WERI-Rb-1 (cell line): ENCODE measurements around the gene TNPO3.

ENCODE experiments used
- DNase-seq: peaks from one replicate; pipeline ENCODE4 v3.0.0-alpha.2; 2020
- H3K27ac ChIP-seq: fragments of 250-450 bp; sonication (Bioruptor Pico); 2 replicates; pipeline ENCODE4 v1.5.1; 2020; ENCODE audit warnings: mild to moderate bottlenecking, moderate library complexity
- H3K27me3 ChIP-seq: fragments of 250-450 bp; sonication (Bioruptor Pico); 2 replicates; pipeline ENCODE4 v1.5.1; 2021; ENCODE audit warnings: mild to moderate bottlenecking, low read depth, moderate library complexity; ENCODE audit not compliant: insufficient read depth, severe bottlenecking
- H3K36me3 ChIP-seq: fragments of 250-450 bp; sonication (Bioruptor Pico); 2 replicates; pipeline ENCODE4 v1.5.1; 2020; ENCODE audit warnings: mild to moderate bottlenecking, moderate library complexity
- H3K4me3 ChIP-seq: 2 replicates; pipeline ENCODE4 v1.5.1; 2011; ENCODE audit warnings: low read depth, mild to moderate bottlenecking, control low read depth, low read length
- H3K9me3 ChIP-seq: fragments of 250-450 bp; sonication (Bioruptor Pico); 2 replicates; pipeline ENCODE4 v1.5.1; 2021; ENCODE audit warnings: mild to moderate bottlenecking, moderate library complexity; ENCODE audit not compliant: severe bottlenecking
- CTCF ChIP-seq: IDR thresholded peaks from 2 replicates; pipeline ENCODE4 v1.5.1; 2011; ENCODE audit warnings: low read depth, mild to moderate bottlenecking, control low read depth, inconsistent platforms, low read length

The TNPO3 gene

GRCh38 chr7:128931190-128931798 is 123.6 kb downstream of the TNPO3 start:
- Histone ChIP-seq H3K9me3 (no peaks in the 10 kb centered on the region), H3K36me3 (no peaks in the 10 kb centered on the region), H3K27me3 (no peaks in the 10 kb centered on the region), H3K4me3 (no peak overlapping the region), H3K27ac (no peak overlapping the region)
- TF ChIP-seq CTCF, result no peak
- DNase-seq, result no peak

- H3K27me3 ChIP-seq, result no peaks in the 10 kb centered on the region
- no peak for TF ChIP-seq CTCF
- no peaks in the 10 kb centered on the region for H3K9me3 ChIP-seq
- H3K27ac ChIP-seq, result no peak overlapping the region
- H3K36me3 ChIP-seq, result no peaks in the 10 kb centered on the region
- no peak for DNase-seq
- H3K4me3 ChIP-seq, result no peak overlapping the region
These were observed 125.8 kb downstream of the TNPO3 start for GRCh38 chr7:128928882-128929788.

- no peak overlapping the region for H3K4me3 ChIP-seq
- H3K27ac ChIP-seq, result no peak overlapping the region
- H3K27me3 ChIP-seq, result no peaks in the 10 kb centered on the region
- H3K36me3 ChIP-seq, result no peaks in the 10 kb centered on the region
- no peaks in the 10 kb centered on the region for H3K9me3 ChIP-seq
- TF ChIP-seq CTCF, result no peak
- no peak for DNase-seq
These were observed 126.6 kb downstream of the TNPO3 start for GRCh38 chr7:128928159-128928813.

GRCh38 chr7:128924707-128925588 is 130.0 kb downstream of the TNPO3 start:
- Histone ChIP-seq H3K27ac (no peak overlapping the region), H3K27me3 (no peaks in the 10 kb centered on the region), H3K36me3 (no peaks in the 10 kb centered on the region), H3K9me3 (no peaks in the 10 kb centered on the region), H3K4me3 (no peak overlapping the region)
- no peak for TF ChIP-seq CTCF
- DNase-seq, result no peak

- DNase-seq, result no peak
- Histone ChIP-seq H3K4me3 (no peak overlapping the region), H3K9me3 (no peaks in the 10 kb centered on the region), H3K36me3 (no peaks in the 10 kb centered on the region), H3K27me3 (no peaks in the 10 kb centered on the region), H3K27ac (no peak overlapping the region)
- no peak for TF ChIP-seq CTCF
These were observed 131.5 kb downstream of the TNPO3 start for GRCh38 chr7:128923411-128923800.
